Thyroid gland (tissue), 4 donors: Measurements from ENCODE around the gene DOK1.

Source experiments
- CTCF ChIP-seq, 6 experiments: fragments of 200-600 bp in 3 of 6; fragments of 450-650 bp in 3 of 6; sonication (generic) in 3 of 6; IDR thresholded peaks; one replicate each; pipeline ENCODE4 v1.5.1; 2016 to 2019; ENCODE audit warnings: antibody characterized with exemption in 6 of 6, mild to moderate bottlenecking in 2 of 6, inconsistent platforms in 1 of 6, moderate library complexity in 1 of 6
- POLR2A ChIP-seq, 2 donors: fragments of 450-650 bp; IDR thresholded peaks; one replicate each; pipeline ENCODE4 v1.6.1; 2017; ENCODE audit warnings: antibody characterized with exemption in 2 of 2, mild to moderate bottlenecking in 2 of 2, moderate library complexity in 1 of 2

DNA sequence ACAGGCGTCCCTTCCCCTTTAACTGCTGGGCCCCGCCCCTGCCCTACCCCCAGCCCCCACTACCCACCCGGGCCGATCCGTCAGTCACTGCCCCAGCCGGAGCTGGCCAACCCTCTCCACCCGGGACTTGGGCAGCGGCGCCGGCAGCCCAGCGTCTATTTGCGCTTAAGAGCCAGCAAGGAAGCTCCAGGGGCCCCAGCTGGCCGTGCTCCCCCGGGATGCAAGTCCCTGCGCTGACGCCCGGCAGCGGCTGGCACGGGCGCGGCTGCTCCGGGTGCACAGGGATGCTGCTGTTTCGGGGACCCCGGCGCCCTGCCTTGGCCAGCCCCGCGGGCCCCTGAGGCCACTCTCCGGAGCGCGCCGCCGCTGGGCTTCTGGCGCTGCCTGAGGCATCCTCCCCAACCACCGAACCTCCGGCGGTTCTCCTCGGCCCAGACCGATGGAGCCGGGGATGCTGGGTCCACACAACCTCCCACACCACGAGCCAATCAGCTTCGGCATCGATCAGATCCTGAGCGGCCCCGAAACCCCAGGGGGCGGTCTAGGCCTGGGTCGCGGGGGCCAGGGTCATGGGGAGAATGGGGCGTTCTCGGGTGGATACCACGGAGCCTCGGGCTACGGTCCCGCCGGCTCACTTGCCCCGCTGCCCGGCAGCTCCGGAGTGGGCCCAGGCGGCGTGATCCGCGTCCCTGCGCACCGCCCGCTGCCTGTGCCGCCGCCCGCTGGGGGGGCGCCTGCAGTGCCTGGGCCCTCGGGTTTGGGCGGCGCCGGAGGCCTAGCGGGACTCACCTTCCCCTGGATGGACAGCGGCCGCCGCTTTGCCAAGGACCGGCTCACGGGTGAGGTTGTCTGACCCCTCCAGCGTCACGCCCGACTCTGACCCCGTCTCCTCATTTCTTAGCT, 39.9 kb upstream of the DOK1 start, which contains the start of gene TLX2:
- TF ChIP-seq CTCF (IDR thresholded peaks at IDR 0.05) = no peak
- TF ChIP-seq POLR2A (IDR thresholded peaks at IDR 0.05) = no peak
